Pulmonary artery endothelial cell (primary cell): ENCODE data around the gene MEPE. TPM values are rescaled to one million over a fixed set of nuclear protein-coding genes. Genes with fewer than 3 reads are reported as not detected.

Source experiments
- DNase-seq: peaks from one replicate; pipeline ENCODE4 v3.0.0-alpha.2; 2011; ENCODE audit warnings: low read depth, low spot score
- total RNA-seq: library from RNA; depleted of rRNA; stranded (reverse); fragments of >200 nt; gene quantifications from 2 replicates; pipeline ENCODE4 v1.2.3, GENCODE V29; 2014

The MEPE gene, protein sequence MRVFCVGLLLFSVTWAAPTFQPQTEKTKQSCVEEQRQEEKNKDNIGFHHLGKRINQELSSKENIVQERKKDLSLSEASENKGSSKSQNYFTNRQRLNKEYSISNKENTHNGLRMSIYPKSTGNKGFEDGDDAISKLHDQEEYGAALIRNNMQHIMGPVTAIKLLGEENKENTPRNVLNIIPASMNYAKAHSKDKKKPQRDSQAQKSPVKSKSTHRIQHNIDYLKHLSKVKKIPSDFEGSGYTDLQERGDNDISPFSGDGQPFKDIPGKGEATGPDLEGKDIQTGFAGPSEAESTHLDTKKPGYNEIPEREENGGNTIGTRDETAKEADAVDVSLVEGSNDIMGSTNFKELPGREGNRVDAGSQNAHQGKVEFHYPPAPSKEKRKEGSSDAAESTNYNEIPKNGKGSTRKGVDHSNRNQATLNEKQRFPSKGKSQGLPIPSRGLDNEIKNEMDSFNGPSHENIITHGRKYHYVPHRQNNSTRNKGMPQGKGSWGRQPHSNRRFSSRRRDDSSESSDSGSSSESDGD
- not detected in 2 replicates for total RNA-seq

GRCh38 chr4:87832669-87833068, at the start of gene MEPE:
Gene MEPE, plus strand, starts transcription at chr4:87832969. Its CDS starts 1,746 bp downstream, at chr4:87834715.
- DNase-seq, result no peak

DNA sequence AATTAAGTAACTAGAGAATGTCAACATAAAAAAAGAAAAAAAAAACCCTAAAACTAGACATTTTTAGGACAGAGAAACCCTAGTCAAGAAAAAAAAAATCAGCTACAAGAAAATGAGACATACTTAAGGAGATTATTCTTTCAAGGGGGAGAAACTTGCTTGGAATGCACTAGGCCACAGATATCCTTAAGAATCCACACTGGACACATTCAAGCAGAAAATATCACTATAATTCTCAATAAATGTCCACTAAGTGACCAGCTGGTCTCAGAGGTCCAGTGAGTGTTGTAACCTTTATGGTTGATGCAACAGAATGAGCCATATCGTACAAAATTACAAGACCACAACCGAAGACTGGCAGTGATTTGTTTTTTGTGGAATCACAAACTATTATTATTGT, 49.0 kb upstream of the MEPE start:
- no peak for DNase-seq

GRCh38 chr4:87785731-87786509, 46.8 kb upstream of the MEPE start:
- no peak for DNase-seq

- no peak for DNase-seq
These were observed 33.3 kb upstream of the MEPE start, which contains the start of gene IBSP for GRCh38 chr4:87799301-87800113. Gene IBSP, plus strand, starts transcription at chr4:87799554. Its CDS starts 2,808 bp downstream, at chr4:87802362.

DNA sequence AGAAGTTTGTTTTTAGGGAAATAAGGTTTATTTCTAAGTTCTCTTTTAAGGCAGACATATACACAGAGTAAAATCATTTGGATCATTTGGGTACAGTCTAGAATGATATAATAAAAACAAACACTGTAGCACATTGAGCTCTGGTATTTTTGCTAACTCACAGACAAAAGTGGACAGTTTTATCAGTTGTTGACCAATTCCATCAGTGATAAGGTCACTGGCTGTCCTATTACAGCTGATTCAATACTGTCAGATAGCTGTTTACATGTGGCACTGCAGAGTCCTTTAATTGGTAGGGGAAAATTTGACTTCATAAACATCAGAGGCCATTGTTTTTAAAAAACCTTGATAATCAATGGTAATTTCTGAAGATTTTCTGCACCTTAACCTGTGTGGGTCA, 29.9 kb upstream of the MEPE start:
- no peak for DNase-seq

DNA sequence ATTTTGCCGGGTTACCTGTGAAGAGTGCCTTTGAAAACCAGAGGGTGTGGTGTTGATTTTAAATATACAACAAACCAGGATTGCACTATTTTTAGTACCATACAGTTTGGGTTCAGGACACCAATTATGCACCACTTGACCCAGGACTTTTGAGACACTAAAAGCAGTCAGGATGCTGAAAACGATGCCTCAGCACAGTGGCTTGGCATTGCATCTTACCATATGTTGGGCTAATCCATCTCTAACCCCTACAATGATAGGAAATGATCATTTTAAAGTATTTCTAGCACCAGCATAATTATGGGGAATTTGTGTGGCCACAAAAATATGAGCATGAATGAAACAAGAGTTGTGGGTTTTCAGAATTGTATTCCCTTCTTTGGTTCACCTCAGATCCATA, 29.3 kb upstream of the MEPE start:
- no peak for DNase-seq

- DNase-seq, result no peak
These were observed 27.9 kb upstream of the MEPE start for GRCh38 chr4:87804871-87805270.

- DNase-seq, result no peak
These were observed 26.8 kb upstream of the MEPE start for GRCh38 chr4:87805971-87806370.

DNA sequence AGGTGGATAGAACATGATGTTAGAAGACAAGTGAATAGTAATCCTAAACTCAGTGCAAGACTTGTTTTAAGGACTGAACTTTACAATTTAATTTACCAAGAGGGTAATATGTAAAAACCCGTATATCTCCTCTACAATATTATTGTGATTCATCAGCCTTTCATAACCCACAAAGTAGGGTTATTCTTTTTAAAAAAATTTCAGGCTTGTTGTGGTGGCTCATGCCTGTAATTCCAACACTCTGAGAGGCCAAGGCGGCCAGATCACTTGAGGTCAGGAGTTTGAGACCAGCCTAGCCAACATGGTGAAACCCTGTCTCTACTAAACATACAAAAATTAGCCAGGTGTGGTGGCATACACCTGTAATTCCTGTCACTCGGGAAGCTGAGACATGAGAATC, 26.2 kb upstream of the MEPE start:
- no peak for DNase-seq

DNA sequence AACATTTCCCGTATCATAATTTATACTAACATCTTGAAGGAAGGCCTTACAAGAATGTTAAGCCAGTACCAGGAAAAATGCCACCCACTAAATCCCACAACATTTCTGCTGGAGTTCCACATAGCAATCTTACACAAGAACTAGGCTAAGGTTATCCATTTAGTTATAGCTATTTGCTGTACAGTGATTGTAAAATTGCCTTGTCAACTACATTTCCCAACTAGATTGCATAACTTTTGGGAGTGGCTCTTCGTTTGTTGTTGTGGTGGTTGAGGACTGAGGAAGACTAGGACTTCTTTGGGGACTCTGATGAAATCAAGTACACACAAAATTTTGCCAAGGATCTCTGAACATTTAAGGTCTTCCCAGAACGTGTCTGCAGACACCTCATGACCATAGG, 25.4 kb upstream of the MEPE start:
- no peak for DNase-seq

DNA sequence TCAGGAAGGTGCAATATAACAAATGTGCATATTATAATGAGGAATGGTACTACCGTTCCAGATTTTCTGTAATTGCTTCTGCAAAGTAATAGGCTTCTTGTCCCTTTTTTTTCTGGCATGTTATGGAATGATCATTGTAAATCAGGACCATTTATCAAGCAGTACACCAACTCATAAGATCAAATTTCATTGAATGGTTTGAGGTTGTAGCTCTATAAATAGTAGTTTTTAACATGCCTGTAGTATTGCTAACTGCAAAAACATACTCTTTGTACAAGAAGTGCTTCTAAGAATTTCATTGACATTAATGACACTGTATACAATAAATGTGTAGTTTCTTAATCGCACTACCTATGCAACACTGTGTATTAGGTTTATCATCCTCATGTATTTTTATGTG, 20.8 kb upstream of the MEPE start:
- no peak for DNase-seq

DNA sequence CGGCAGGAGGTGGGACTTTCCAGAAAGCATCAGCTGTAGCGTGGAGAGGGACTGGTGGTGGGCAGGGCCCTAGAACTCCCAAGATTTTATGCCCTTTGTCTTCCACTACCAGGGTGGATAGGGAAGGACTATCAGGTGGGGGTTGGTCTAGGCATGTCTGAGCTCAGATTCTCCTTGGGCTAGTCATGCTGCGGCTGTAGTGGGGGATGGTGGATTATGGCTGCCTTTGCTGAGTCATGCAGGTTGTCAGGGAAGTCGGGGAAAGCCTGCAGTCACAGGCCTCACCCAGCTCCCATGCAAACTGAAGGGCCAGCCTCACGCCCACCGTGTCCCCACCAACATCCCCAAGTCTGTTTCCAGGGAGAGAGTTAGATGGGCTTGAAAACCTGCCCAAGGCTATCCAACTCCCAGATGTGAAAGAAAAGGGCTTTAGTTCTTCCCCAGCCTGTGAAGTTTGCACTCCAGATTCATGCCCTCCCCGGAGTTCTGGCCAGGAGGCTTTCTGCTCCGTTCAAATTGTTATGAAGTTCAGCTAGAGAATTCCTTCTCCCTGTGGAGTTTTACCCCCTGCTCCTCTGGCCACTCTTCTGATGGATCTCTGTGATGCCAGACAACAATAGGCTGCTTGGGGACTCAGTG, 13.4 kb upstream of the MEPE start:
- no peak for DNase-seq

- DNase-seq, result no peak
These were observed 9.6 kb upstream of the MEPE start for GRCh38 chr4:87823200-87823599.

DNA sequence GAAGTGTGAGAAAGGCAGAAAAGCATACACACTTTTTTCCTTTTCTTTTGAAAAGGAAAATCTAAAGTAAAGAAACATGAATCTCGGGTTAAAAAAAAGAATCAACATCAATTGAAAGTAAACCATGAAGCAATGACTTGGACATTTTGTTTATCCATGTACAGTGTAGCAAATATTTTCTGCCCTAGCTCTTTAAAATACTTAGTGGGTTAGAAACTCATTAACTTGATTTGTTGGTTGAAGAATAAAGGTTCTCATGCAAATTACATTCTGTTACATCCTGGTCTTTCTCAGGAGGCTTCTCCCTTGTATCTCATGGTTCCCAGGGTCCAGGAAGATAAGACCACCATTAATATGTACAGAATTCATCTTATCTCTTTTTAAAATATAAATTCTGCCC, 9.0 kb upstream of the MEPE start:
- DNase-seq, result no peak

DNA sequence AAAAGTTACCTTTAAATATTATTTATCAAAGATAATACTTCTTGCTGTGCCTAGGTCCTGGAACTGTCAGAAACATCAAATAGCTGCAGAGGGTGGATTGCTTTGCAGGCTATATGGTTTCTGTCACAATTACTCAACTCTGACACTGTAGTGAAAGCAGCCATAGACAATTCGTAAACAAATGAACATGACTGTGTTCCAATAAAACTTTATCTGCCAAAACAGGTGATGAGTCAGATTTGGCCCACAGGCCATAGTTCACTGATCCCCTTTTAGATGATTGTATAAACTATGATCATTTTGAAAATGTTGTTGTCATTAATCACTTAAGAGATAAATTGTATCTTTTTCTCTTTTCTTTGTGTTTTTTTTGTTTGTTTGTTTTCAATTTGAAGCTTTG, 8.4 kb upstream of the MEPE start:
- no peak for DNase-seq

- no peak for DNase-seq
These were observed 1.6 kb downstream of the MEPE start for GRCh38 chr4:87834401-87834800.

DNA sequence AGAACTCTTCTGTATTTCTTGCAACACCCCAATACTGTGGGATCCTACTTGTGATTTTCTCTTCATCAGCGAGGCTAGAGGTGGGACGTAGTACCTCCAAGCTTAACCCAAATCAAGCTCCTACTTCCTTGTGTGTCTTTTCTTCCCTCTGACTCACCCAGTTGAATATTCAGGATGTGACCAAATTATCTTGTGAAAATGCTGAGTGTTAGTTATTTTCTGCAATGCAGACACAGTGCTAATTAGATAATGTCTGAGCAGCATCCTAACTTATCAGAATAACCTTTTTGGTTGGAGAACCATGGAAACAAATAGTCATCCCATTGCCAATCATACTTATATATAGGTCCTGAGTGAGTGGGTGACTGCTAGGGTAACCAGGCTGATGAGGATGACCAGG, 2.4 kb downstream of the MEPE start:
- DNase-seq, result no peak

- DNase-seq, result no peak
These were observed 3.0 kb downstream of the MEPE start for GRCh38 chr4:87835743-87836142.

DNA sequence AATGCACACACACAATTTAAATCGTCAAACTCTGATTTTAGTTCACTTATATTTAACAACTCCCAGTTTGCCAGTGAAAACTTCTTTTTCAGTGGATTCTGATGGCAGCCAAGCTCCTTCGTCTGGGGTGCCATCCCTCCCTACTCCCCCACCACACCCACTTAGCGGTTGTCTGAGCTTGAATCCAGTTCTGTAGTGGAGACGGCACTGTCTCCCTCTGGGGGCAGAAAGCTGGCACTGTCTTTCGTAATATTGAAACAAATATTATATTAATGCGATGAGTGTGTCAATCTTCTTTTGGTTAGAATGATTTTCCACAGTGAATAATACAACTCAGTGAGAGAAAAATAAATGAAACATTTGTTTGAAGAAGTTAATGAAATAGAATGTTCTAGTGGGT, 5.4 kb downstream of the MEPE start:
- DNase-seq, result no peak

- no peak for DNase-seq
These were observed 6.3 kb downstream of the MEPE start for GRCh38 chr4:87838890-87839591.

DNA sequence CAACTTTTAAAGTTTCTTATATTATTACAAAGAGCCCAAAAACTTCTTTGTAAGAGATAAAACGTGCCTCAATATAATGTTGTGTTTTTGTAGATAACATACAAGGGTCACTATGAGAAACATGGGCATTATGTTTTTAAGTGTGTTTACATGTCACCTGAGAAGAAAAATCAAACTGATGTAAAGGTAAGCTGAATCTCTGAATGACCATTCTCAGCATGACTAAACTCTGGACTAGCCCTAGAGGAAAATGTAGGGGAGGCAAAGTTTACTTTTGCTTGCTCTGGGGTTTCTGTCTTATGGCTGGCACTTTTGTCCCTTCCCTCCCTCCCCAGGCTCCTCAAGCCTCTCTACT, 6.8 kb downstream of the MEPE start:
- no peak for DNase-seq
